CD14-positive monocyte (primary cell): ENCODE data around the gene BLVRB. TPM values are rescaled to one million over a fixed set of nuclear protein-coding genes. Genes with fewer than 3 reads are reported as not detected.

Source experiments
- DNase-seq, 3 donors: peaks; one replicate each; pipeline ENCODE4 v3.0.0-alpha.2; 2011 to 2022
- H2AFZ ChIP-seq: 2 replicates; pipeline ENCODE4 v1.6.0; 2012; ENCODE audit warnings: mild to moderate bottlenecking, low read depth, low read length, inconsistent platforms; ENCODE audit not compliant: insufficient read depth, poor library complexity, severe bottlenecking
- H3K27ac ChIP-seq, 2 donors: 1 replicate in 1 of 2; 2 replicates in 1 of 2; pipeline ENCODE4 v1.5.1; 2012 to 2013; ENCODE audit warnings: low read length in 2 of 2, control low read depth in 1 of 2, inconsistent platforms in 1 of 2, low read depth in 1 of 2, mild to moderate bottlenecking in 1 of 2
- H3K27me3 ChIP-seq, 2 donors: one replicate each; pipeline versions ENCODE4 v1.6.0 to v1.6.1; 2011 to 2013; ENCODE audit warnings: low read length in 2 of 2; ENCODE audit not compliant: control insufficient read depth in 2 of 2, insufficient read depth in 2 of 2
- H3K36me3 ChIP-seq, 2 donors: replicated peaks in 1 of 2; 1 replicate in 1 of 2; 2 replicates in 1 of 2; pipeline versions ENCODE4 v1.5.1 to v1.6.1; 2012 to 2013; ENCODE audit warnings: low read length in 2 of 2, control low read depth in 1 of 2, inconsistent platforms in 1 of 2, mild to moderate bottlenecking in 1 of 2; ENCODE audit not compliant: insufficient read depth in 2 of 2, control insufficient read depth in 1 of 2
- H3K4me1 ChIP-seq, 2 donors: 1 replicate in 1 of 2; 2 replicates in 1 of 2; pipeline versions ENCODE4 v1.5.1 to v1.6.1; 2012 to 2013; ENCODE audit warnings: low read length in 2 of 2, control low read depth in 1 of 2, inconsistent platforms in 1 of 2, mild to moderate bottlenecking in 1 of 2, moderate library complexity in 1 of 2; ENCODE audit not compliant: insufficient read depth in 2 of 2, control insufficient read depth in 1 of 2
- H3K4me2 ChIP-seq: replicated peaks from 2 replicates; pipeline ENCODE3; 2012; ENCODE audit warnings: low read length, moderate library complexity, mild to moderate bottlenecking; ENCODE audit not compliant: poor library complexity, severe bottlenecking; ENCODE audit errors: extremely low read depth
- H3K4me3 ChIP-seq, 3 experiments: fragments of 200-600 bp in 1 of 3; sonication (generic) in 1 of 3; replicated peaks in 1 of 3; 1 replicate in 2 of 3; 2 replicates in 1 of 3; pipeline ENCODE4 v1.5.1; 2011 to 2013; ENCODE audit warnings: low read length in 3 of 3, mild to moderate bottlenecking in 3 of 3, control low read depth in 2 of 3, low read depth in 2 of 3, inconsistent platforms in 1 of 3, moderate library complexity in 1 of 3
- H3K79me2 ChIP-seq: 2 replicates; pipeline ENCODE4 v1.6.0; 2012; ENCODE audit warnings: mild to moderate bottlenecking, control low read depth, inconsistent platforms, low read length, moderate library complexity; ENCODE audit not compliant: insufficient read depth
- H3K9ac ChIP-seq: 2 replicates; pipeline ENCODE4 v1.6.0; 2017; ENCODE audit warnings: low read length, mild to moderate bottlenecking; ENCODE audit not compliant: insufficient read depth, poor library complexity, severe bottlenecking
- H3K9me3 ChIP-seq, 2 donors: replicated peaks in 1 of 2; 1 replicate in 1 of 2; 2 replicates in 1 of 2; pipeline versions ENCODE4 v1.5.1 to v1.6.1; 2012 to 2013; ENCODE audit warnings: low read length in 2 of 2, control low read depth in 1 of 2; ENCODE audit not compliant: control insufficient read depth in 1 of 2, insufficient read depth in 1 of 2
- H4K20me1 ChIP-seq: 2 replicates; pipeline ENCODE4 v1.6.0; 2012; ENCODE audit warnings: mild to moderate bottlenecking, low read length, control low read depth, moderate library complexity; ENCODE audit not compliant: insufficient read depth
- H3K27ac Mint-ChIP-seq, 7 donors: one replicate each; pipeline ENCODE4 v1.8.0; 2020; ENCODE audit warnings: mild to moderate bottlenecking in 7 of 7, mixed read lengths in 7 of 7, moderate library complexity in 6 of 7, inconsistent platforms in 2 of 7
- H3K27me3 Mint-ChIP-seq, 3 donors: one replicate each; pipeline ENCODE4 v1.8.0; 2021 to 2022; ENCODE audit warnings: low read depth in 3 of 3, mild to moderate bottlenecking in 3 of 3, mixed read lengths in 3 of 3, moderate library complexity in 3 of 3, inconsistent platforms in 1 of 3
- H3K36me3 Mint-ChIP-seq, 2 donors: one replicate each; pipeline ENCODE4 v1.8.0; 2020; ENCODE audit warnings: mixed read lengths in 2 of 2, inconsistent platforms in 1 of 2, mild to moderate bottlenecking in 1 of 2
- H3K4me1 Mint-ChIP-seq: one replicate; pipeline ENCODE4 v1.8.0; 2020; ENCODE audit warnings: mild to moderate bottlenecking, mixed read lengths
- H3K4me3 Mint-ChIP-seq, 2 donors: one replicate each; pipeline ENCODE4 v1.8.0; 2020; ENCODE audit warnings: mild to moderate bottlenecking in 2 of 2, mixed read lengths in 2 of 2, moderate library complexity in 1 of 2
- H3K9me3 Mint-ChIP-seq, 7 donors: one replicate each; pipeline ENCODE4 v1.8.0; 2020 to 2022; ENCODE audit warnings: mixed read lengths in 7 of 7, mild to moderate bottlenecking in 6 of 7, moderate library complexity in 6 of 7, inconsistent platforms in 2 of 7
- WGBS: methylation state at CpG from one replicate; pipeline ENCODE4 v1.1.5; 2013; ENCODE audit warnings: missing lambda C conversion rate; ENCODE audit not compliant: insufficient coverage; 5-methylcytosine and 5-hydroxymethylcytosine counted together
- intact Hi-C, 2 donors: fragments of 100-400 bp; cut with micrococcal nuclease; formaldehyde crosslinking; loops; one replicate each; pipeline versions ENCODE4 v1.15.0 to v1.15.1; 2023
- polyA plus RNA-seq, 3 donors: library from polyadenylated mRNA; depleted of rRNA in 1 of 3; unstranded in 2 of 3; stranded (reverse) in 1 of 3; fragments of 300-500 nt in 2 of 3; fragments of >200 nt in 1 of 3; fragmentation: Illumina TruSeq in 2 of 3; gene quantifications; 1 replicate in 2 of 3; 2 replicates in 1 of 3; pipeline ENCODE4 v1.2.3, GENCODE V29; 2012 to 2021
- TF ChIP-seq, protein P1 (sequence below): fragments of 200-600 bp; IDR thresholded peaks from one replicate; pipeline ENCODE4 v1.8.0; 2022; ENCODE audit warnings: antibody characterized with exemption, mild to moderate bottlenecking

The BLVRB gene
- polyA plus RNA-seq, 3 donors: 299 to 625 (median 601) TPM

DNA sequence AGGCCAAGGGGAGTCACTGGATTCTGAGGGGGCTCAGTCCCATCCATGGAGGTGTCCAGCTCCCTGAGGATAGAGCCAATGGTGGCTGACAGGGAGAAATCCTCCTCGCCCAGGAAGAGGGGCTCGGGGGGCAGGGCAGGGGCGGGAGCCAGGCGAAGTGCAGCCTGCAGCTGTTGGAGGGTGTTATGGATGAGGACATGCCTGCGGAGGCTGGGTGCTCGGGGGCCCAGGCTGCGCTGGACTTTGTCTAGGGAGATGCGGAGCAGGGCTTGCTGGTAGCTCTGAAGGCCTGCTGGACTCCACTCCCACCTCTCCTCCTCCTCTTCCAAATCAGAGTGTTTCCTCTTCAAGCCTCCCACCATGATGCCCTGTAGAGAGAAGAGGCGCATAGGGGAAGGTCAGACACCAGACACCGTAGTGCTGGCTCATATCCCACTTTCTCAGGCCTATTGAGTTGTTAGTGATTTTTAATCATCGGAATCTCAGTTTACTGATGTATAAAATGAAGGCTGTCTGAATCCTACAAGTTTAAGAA is 23.8 kb downstream of the BLVRB start:
- no peak for DNase-seq
- Histone ChIP-seq H3K9ac (no peak overlapping the region), H3K4me1 (peaks cover 28 to 32% of the 10 kb centered on the region in 2 donors)

DNA sequence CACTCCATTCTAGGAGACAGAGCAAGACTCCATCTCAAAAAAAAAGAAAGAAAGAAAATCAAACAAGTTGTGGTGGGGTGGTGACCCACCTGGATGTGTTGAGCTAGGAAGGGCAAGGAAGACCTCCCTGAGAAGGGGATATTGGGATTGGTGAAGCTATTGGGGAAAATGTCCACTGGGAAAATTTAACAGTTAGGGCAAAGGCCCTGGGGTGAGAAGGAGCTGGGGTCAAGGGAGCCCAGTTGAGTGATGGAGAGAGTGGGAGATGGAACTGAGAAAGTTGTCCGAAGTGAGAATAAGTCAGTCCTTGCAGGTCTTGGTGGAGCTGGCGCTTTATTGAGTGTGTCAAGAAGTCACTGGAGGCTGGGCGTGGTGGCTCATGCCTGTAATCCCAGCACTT is 27.3 kb downstream of the BLVRB start:
- H3K79me2 ChIP-seq: peaks cover 33% of the 10 kb centered on the region
- no peak overlapping the region for H3K4me2 ChIP-seq
- no peaks in the 10 kb centered on the region for H3K9me3 ChIP-seq
- no peak overlapping the region for H3K4me3 ChIP-seq
- no peak overlapping the region for H2AFZ ChIP-seq
- Mint-ChIP-seq H3K27ac (peak overlapping the region in 2 of 7 donors; percentile 68 to 75), H3K4me3 (no peak overlapping the region), H3K4me1 (peaks cover 48% of the 10 kb centered on the region), H3K36me3 (peaks cover 30% of the 10 kb centered on the region in 2 donors), H3K9me3 (peaks cover 0 to 2% (median 0%) of the 10 kb centered on the region in 7 donors), H3K27me3 (peaks cover 0 to 1% (median 0%) of the 10 kb centered on the region in 3 donors)
- TF ChIP-seq, protein P1, sequence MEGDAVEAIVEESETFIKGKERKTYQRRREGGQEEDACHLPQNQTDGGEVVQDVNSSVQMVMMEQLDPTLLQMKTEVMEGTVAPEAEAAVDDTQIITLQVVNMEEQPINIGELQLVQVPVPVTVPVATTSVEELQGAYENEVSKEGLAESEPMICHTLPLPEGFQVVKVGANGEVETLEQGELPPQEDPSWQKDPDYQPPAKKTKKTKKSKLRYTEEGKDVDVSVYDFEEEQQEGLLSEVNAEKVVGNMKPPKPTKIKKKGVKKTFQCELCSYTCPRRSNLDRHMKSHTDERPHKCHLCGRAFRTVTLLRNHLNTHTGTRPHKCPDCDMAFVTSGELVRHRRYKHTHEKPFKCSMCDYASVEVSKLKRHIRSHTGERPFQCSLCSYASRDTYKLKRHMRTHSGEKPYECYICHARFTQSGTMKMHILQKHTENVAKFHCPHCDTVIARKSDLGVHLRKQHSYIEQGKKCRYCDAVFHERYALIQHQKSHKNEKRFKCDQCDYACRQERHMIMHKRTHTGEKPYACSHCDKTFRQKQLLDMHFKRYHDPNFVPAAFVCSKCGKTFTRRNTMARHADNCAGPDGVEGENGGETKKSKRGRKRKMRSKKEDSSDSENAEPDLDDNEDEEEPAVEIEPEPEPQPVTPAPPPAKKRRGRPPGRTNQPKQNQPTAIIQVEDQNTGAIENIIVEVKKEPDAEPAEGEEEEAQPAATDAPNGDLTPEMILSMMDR: no peak
- no peak overlapping the region for H3K9ac ChIP-seq
- H4K20me1 ChIP-seq: peaks cover 39% of the 10 kb centered on the region
- no peaks in the 10 kb centered on the region for H3K27me3 ChIP-seq
- H3K4me1 ChIP-seq: peaks cover 51 to 56% of the 10 kb centered on the region in 2 donors
- intact Hi-C loops: no loop called here
- peaks cover 20 to 23% of the 10 kb centered on the region in 2 donors for H3K36me3 ChIP-seq
- DNase-seq: no peak
- H3K27ac ChIP-seq: no peak overlapping the region
- no CpG with 5 or more reads among the region's 3 CpGs for WGBS

More for the DNA sequence above, 23.8 kb downstream of the BLVRB start:
- Mint-ChIP-seq H3K27me3 (peaks cover 0 to 1% (median 1%) of the 10 kb centered on the region in 3 donors), H3K27ac (peak overlapping the region in 6 of 7 donors; percentile 6 to 100 (median 98)), H3K9me3 (peaks cover 0 to 3% (median 2%) of the 10 kb centered on the region in 7 donors), H3K4me1 (peaks cover 27% of the 10 kb centered on the region), H3K4me3 (no peak overlapping the region), H3K36me3 (peaks cover 33 to 42% of the 10 kb centered on the region in 2 donors)
- Histone ChIP-seq H3K27me3 (no peaks in the 10 kb centered on the region), H3K27ac (peak overlapping the region; percentile 6 to 74), H3K4me3 (no peak overlapping the region), H3K79me2 (peaks cover 43% of the 10 kb centered on the region), H3K9me3 (no peaks in the 10 kb centered on the region), H4K20me1 (peaks cover 39% of the 10 kb centered on the region), H2AFZ (no peak overlapping the region), H3K4me2 (peak overlapping the region; percentile 84), H3K36me3 (peaks cover 20 to 33% of the 10 kb centered on the region in 2 donors)
- TF ChIP-seq, protein P1: no peak
- intact Hi-C loops: loop anchor here in 1 of 2 donors (5.0 kb wide), 2 partner anchors 79 to 154 kb away; partner anchors contain the start of gene AKT2
- 100% methylated on average over 3 of the region's 11 CpGs for WGBS
